ENCODE results near the gene MLN.

- TF ChIP-seq POLR2A (IDR thresholded peaks at IDR 0.05) = no peak
- TF ChIP-seq, protein P1, sequence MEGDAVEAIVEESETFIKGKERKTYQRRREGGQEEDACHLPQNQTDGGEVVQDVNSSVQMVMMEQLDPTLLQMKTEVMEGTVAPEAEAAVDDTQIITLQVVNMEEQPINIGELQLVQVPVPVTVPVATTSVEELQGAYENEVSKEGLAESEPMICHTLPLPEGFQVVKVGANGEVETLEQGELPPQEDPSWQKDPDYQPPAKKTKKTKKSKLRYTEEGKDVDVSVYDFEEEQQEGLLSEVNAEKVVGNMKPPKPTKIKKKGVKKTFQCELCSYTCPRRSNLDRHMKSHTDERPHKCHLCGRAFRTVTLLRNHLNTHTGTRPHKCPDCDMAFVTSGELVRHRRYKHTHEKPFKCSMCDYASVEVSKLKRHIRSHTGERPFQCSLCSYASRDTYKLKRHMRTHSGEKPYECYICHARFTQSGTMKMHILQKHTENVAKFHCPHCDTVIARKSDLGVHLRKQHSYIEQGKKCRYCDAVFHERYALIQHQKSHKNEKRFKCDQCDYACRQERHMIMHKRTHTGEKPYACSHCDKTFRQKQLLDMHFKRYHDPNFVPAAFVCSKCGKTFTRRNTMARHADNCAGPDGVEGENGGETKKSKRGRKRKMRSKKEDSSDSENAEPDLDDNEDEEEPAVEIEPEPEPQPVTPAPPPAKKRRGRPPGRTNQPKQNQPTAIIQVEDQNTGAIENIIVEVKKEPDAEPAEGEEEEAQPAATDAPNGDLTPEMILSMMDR (IDR thresholded peaks at IDR 0.05) = no peak
Measured at GRCh38 chr6:33782561-33782960, 21.2 kb downstream of the MLN start.

Data from Peyer's patch (tissue), 4 donors.